ENCODE data around the gene SLC15A1. TPM values are rescaled to one million over a fixed set of nuclear protein-coding genes. Genes with fewer than 3 reads are reported as not detected.
"Not testable (repeated sequence)": the region's sequence is repeated elsewhere in the genome, so short reads cannot be mapped to it uniquely, and the experiment has no call there.

SLC15A1 gene
- total and polyA plus RNA-seq, 8 donors = 0.15 to 9.9 (median 0.19) TPM; not detected in 5

DNA sequence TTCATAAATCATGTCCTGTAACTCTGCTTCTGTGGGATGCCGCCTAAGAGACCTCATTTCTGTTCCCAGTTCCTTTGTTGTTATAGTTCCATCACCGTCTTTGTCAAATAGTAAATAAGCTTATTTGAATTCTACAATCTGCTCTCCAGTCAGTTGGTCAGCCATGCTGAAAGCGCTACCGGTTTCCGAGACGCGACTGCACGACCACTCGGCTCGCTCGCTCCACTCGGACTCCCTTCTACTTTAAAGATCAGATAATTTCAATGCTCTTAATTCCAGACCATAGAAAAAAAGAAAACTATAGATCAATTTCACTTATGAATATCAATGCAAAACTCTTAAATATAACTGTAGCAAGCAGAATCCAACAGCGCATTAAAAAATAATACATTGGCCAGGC, 111.4 kb downstream of the SLC15A1 start:
- intact Hi-C loops (cut with DNase I; ENCODE audit: low total_unique reads) = no loop called here
- no peak for DNase-seq
- no peak for TF ChIP-seq EP300 (IDR thresholded peaks at IDR 0.05)
- TF ChIP-seq, protein P1, sequence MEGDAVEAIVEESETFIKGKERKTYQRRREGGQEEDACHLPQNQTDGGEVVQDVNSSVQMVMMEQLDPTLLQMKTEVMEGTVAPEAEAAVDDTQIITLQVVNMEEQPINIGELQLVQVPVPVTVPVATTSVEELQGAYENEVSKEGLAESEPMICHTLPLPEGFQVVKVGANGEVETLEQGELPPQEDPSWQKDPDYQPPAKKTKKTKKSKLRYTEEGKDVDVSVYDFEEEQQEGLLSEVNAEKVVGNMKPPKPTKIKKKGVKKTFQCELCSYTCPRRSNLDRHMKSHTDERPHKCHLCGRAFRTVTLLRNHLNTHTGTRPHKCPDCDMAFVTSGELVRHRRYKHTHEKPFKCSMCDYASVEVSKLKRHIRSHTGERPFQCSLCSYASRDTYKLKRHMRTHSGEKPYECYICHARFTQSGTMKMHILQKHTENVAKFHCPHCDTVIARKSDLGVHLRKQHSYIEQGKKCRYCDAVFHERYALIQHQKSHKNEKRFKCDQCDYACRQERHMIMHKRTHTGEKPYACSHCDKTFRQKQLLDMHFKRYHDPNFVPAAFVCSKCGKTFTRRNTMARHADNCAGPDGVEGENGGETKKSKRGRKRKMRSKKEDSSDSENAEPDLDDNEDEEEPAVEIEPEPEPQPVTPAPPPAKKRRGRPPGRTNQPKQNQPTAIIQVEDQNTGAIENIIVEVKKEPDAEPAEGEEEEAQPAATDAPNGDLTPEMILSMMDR (IDR thresholded peaks at IDR 0.05) = no peak

DNA sequence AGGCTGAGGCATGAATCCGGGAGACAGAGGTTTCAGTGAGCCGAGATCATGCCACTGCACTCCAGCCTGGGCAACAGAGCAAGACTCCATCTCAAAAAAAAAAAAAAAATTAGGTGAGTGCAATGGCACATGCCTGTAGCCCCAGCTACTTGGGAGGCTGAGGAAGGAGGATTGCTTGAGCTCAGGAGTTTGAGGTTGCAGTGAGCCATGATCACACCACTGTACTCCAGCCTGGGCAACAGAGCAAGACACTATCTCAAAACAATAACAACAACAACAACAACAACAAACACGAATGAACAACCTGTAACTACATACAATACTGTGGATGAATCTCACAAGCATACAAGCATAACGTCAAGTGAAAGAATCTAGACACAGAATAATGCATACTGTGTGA, 112.7 kb downstream of the SLC15A1 start:
- intact Hi-C loops (cut with DNase I; ENCODE audit: low total_unique reads); H3K4me1 ChIP-seq; H3K9me3 ChIP-seq; H3K4me3 ChIP-seq; H3K36me3 ChIP-seq; H3K27ac ChIP-seq; H3K27me3 ChIP-seq; DNase-seq: not testable (repeated sequence)
- 85 to 95% (median 90%) methylated on average over 4 of the region's 4 CpGs for WGBS, 5 donors

More for the DNA sequence above, 111.4 kb downstream of the SLC15A1 start:
- Histone ChIP-seq H3K9me3 (no peaks in the 10 kb centered on the region), H3K4me3 (no peak overlapping the region), H3K27ac (no peak overlapping the region), H3K4me1 (no peaks in the 10 kb centered on the region), H3K36me3 (no peaks in the 10 kb centered on the region), H3K27me3 (no peaks in the 10 kb centered on the region)
- 89 to 92% (median 91%) methylated on average over 13 of the region's 13 CpGs for WGBS, 5 donors

DNA sequence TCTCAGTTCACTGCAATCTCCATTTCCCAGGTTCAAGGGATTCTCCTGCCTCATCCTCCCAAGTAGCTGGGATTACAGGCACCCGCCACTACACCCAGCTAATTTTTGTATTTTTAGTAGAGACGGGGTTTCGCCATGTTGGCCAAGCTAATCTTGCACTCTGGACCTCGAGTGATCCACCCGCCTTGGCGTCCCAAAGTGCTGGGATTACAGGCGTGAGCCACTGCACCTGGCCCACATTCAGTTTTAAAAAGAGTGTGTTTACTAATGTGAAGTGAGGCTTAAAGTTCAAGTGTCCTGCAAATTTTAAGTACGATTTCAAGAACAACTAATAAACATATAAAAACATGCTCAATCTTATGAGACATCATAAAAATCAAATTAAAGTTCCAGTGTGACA, 114.1 kb downstream of the SLC15A1 start:
- H3K36me3 ChIP-seq; intact Hi-C loops (cut with DNase I; ENCODE audit: low total_unique reads); H3K4me1 ChIP-seq; H3K4me3 ChIP-seq; H3K27me3 ChIP-seq; H3K9me3 ChIP-seq; DNase-seq; H3K27ac ChIP-seq: not testable (repeated sequence)
- 65 to 90% (median 85%) methylated on average over 8 of the region's 8 CpGs for WGBS, 5 donors

Small RNA genes within 50 kb of the gene (small RNA-seq; reads per million reads assigned to genes)
- 0 to 0.10 (median 0) reads per million in 4 donors for gene RN7SL60P

Other genes starting within 250 kb of the SLC15A1 start
- 100 to 1,000 TPM in 1 of 5 donors, 10 to 100 TPM in 4; 33.0 to 104 (median 58.9) TPM for gene STK24, start 175.6 kb downstream of the SLC15A1 start, total RNA-seq
- gene STK24, start 175.6 kb downstream of the SLC15A1 start, polyA plus RNA-seq = 100 to 1,000 TPM in 1 of 3 donors, 10 to 100 TPM in 2; 59.2 to 139 (median 59.8) TPM
- gene DOCK9, start 225.4 kb upstream of the SLC15A1 start, total RNA-seq = 10 to 100 TPM; 42.3 to 97.9 (median 82.1) TPM
- gene DOCK9, start 225.4 kb upstream of the SLC15A1 start, polyA plus RNA-seq = 10 to 100 TPM in 2 of 3 donors, 1 to 10 TPM in 1; 8.7 to 22.3 (median 12.2) TPM